Measurements from ENCODE around the gene MYO5A.

DNA sequence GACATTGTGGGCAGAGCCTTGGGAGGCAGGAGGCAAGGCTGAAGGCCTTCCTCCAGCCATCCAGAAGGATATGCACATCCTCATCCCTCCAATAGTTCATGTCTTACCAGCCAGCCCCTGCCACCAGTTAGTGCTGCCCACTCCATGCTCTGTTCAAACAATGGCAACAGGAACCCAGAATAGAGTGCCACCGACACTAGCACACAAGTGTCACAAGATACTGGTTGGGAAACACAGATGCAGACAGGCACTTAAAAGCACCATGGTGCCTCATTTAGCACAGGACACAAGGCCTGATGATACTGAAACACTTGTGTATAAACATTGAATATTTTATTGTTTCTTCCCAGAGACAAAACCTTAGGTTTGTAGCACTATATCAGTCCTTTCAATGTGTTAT is 176.6 kb downstream of the MYO5A start:
- TF ChIP-seq HOXA7 (CRISPR knock-in tag; IDR thresholded peaks at IDR 0.05): no peak
- TF ChIP-seq, protein P1, sequence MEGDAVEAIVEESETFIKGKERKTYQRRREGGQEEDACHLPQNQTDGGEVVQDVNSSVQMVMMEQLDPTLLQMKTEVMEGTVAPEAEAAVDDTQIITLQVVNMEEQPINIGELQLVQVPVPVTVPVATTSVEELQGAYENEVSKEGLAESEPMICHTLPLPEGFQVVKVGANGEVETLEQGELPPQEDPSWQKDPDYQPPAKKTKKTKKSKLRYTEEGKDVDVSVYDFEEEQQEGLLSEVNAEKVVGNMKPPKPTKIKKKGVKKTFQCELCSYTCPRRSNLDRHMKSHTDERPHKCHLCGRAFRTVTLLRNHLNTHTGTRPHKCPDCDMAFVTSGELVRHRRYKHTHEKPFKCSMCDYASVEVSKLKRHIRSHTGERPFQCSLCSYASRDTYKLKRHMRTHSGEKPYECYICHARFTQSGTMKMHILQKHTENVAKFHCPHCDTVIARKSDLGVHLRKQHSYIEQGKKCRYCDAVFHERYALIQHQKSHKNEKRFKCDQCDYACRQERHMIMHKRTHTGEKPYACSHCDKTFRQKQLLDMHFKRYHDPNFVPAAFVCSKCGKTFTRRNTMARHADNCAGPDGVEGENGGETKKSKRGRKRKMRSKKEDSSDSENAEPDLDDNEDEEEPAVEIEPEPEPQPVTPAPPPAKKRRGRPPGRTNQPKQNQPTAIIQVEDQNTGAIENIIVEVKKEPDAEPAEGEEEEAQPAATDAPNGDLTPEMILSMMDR (IDR thresholded peaks at IDR 0.05): no peak
- TF ChIP-seq EHMT2 (IDR thresholded peaks at IDR 0.05; ENCODE audit: low read depth): no peak
- TF ChIP-seq RAD21 (conservative IDR thresholded peaks at IDR 0.05 in 1 of 2, IDR thresholded peaks at IDR 0.05 in 1 of 2): no peak
- no peak for TF ChIP-seq EP300 (IDR thresholded peaks at IDR 0.05)
- no peak for TF ChIP-seq JUNB (IDR thresholded peaks at IDR 0.05)
- TF ChIP-seq BHLHE40 (IDR thresholded peaks at IDR 0.05; ENCODE audit: low read depth, low read length): no peak
- no peak for TF ChIP-seq MAZ (IDR thresholded peaks at IDR 0.05; ENCODE audit: borderline replicate concordance, low read depth, low read length)
- no peak for TF ChIP-seq RFX5 (IDR thresholded peaks at IDR 0.05)
